Measurements from ENCODE around the gene TBKBP1.
"Not testable (repeated sequence)": the region's sequence is repeated elsewhere in the genome, so short reads cannot be mapped to it uniquely, and the experiment has no call there.

Gene TBKBP1

GRCh38 chr17:47730681-47731080, 36.7 kb downstream of the TBKBP1 start:
- no peak for DNase-seq (ENCODE audit: low read depth in 2 of 2)

- DNase-seq (ENCODE audit: low read depth in 2 of 2) = no peak
These were observed 37.4 kb downstream of the TBKBP1 start for GRCh38 chr17:47731396-47731795.

- no peak for DNase-seq (ENCODE audit: low read depth in 2 of 2)
These were observed 38.6 kb downstream of the TBKBP1 start for GRCh38 chr17:47732399-47733046.

- DNase-seq (ENCODE audit: low read depth in 2 of 2) = peak; percentile 84 to 93
These were observed 39.2 kb downstream of the TBKBP1 start, which contains the start of gene TBX21 for GRCh38 chr17:47733047-47733673. Gene TBX21, plus strand, starts transcription at chr17:47733236. Its CDS starts 219 bp downstream, at chr17:47733455.

GRCh38 chr17:47733674-47734410, 39.9 kb downstream of the TBKBP1 start:
- no peak for DNase-seq (ENCODE audit: low read depth in 2 of 2)

GRCh38 chr17:47735139-47735464, 41.1 kb downstream of the TBKBP1 start:
- DNase-seq (ENCODE audit: low read depth in 2 of 2) = no peak

GRCh38 chr17:47735536-47736011, 41.6 kb downstream of the TBKBP1 start:
- no peak for DNase-seq (ENCODE audit: low read depth in 2 of 2)

GRCh38 chr17:47736501-47737495, 42.8 kb downstream of the TBKBP1 start:
- no peak for DNase-seq (ENCODE audit: low read depth in 2 of 2)

GRCh38 chr17:47738178-47738577, 44.2 kb downstream of the TBKBP1 start:
- DNase-seq (ENCODE audit: low read depth in 2 of 2) = no peak

GRCh38 chr17:47739150-47739549, 45.2 kb downstream of the TBKBP1 start:
- DNase-seq (ENCODE audit: low read depth in 2 of 2) = no peak

GRCh38 chr17:47739945-47740344, 46.0 kb downstream of the TBKBP1 start:
- not testable (repeated sequence) for DNase-seq (ENCODE audit: low read depth in 2 of 2)

- DNase-seq (ENCODE audit: low read depth in 2 of 2) = no peak
These were observed 47.3 kb downstream of the TBKBP1 start for GRCh38 chr17:47741109-47741792.

- no peak for DNase-seq (ENCODE audit: low read depth in 2 of 2)
These were observed 47.8 kb downstream of the TBKBP1 start for GRCh38 chr17:47741793-47742145.

GRCh38 chr17:47742319-47743181, 48.6 kb downstream of the TBKBP1 start:
- DNase-seq (ENCODE audit: low read depth in 2 of 2) = no peak

- DNase-seq (ENCODE audit: low read depth in 2 of 2) = no peak
These were observed 50.4 kb downstream of the TBKBP1 start for GRCh38 chr17:47744168-47745036.

- DNase-seq (ENCODE audit: low read depth in 2 of 2) = no peak
These were observed 51.0 kb downstream of the TBKBP1 start for GRCh38 chr17:47745037-47745380.

GRCh38 chr17:47751471-47751870, 57.5 kb downstream of the TBKBP1 start:
- no peak for DNase-seq (ENCODE audit: low read depth in 2 of 2)

- DNase-seq (ENCODE audit: low read depth in 2 of 2) = no peak
These were observed 63.4 kb downstream of the TBKBP1 start for GRCh38 chr17:47757386-47757785.

- no peak for DNase-seq (ENCODE audit: low read depth in 2 of 2)
These were observed 66.6 kb downstream of the TBKBP1 start for GRCh38 chr17:47760409-47761140.

Measured in stimulated activated CD4-positive, alpha-beta T cell treated with anti-CD3 and anti-CD28 coated beads, Interleukin-12 subunit alpha, Interleukin-12 subunit beta, amount 100 ng/mL, for 24 hours (primary cell).